HG02759 (cell line): ENCODE results near the gene PLD1.
"Not testable (repeated sequence)": the region's sequence is repeated elsewhere in the genome, so short reads cannot be mapped to it uniquely, and the experiment has no call there.

ENCODE experiments used
- ATAC-seq: cut with Tn5 transposase; IDR thresholded peaks from one replicate; pipeline ENCODE4 v1.9.1; 2021; ENCODE audit warnings: mild to moderate bottlenecking, moderate library complexity; ENCODE audit not compliant: unreplicated experiment

PLD1 gene

GRCh38 chr3:171626799-171627198 lies 183.5 kb downstream of the PLD1 start:
- ATAC-seq: not testable (repeated sequence)

- ATAC-seq: no peak
Measured at GRCh38 chr3:171622126-171622525, 188.2 kb downstream of the PLD1 start.

GRCh38 chr3:171620825-171621434 lies 189.4 kb downstream of the PLD1 start:
- ATAC-seq: no peak

- ATAC-seq: no peak
Measured at GRCh38 chr3:171616798-171617197, 193.5 kb downstream of the PLD1 start.

GRCh38 chr3:171615686-171616085 lies 194.6 kb downstream of the PLD1 start:
- ATAC-seq: no peak

GRCh38 chr3:171615281-171615680 lies 195.0 kb downstream of the PLD1 start:
- no peak for ATAC-seq

GRCh38 chr3:171614318-171614921 lies 195.9 kb downstream of the PLD1 start:
- no peak for ATAC-seq

- ATAC-seq: no peak
Measured at GRCh38 chr3:171607452-171607851, 202.8 kb downstream of the PLD1 start.

GRCh38 chr3:171606151-171606751 lies 204.0 kb downstream of the PLD1 start:
- ATAC-seq: no peak

- no peak for ATAC-seq
Measured at GRCh38 chr3:171604370-171604769, 205.9 kb downstream of the PLD1 start.

GRCh38 chr3:171602072-171602471 lies 208.2 kb downstream of the PLD1 start:
- ATAC-seq: no peak

- no peak for ATAC-seq
Measured at GRCh38 chr3:171600030-171600429, 210.3 kb downstream of the PLD1 start.

- ATAC-seq: no peak
Measured at GRCh38 chr3:171598990-171599389, 211.3 kb downstream of the PLD1 start.

GRCh38 chr3:171592786-171593185 lies 217.5 kb downstream of the PLD1 start:
- no peak for ATAC-seq

GRCh38 chr3:171591070-171591469 lies 219.2 kb downstream of the PLD1 start:
- ATAC-seq: no peak

- ATAC-seq: no peak
Measured at GRCh38 chr3:171586274-171586673, 224.0 kb downstream of the PLD1 start.

GRCh38 chr3:171585039-171585438 lies 225.2 kb downstream of the PLD1 start:
- ATAC-seq: no peak

- no peak for ATAC-seq
Measured at GRCh38 chr3:171584100-171584499, 226.2 kb downstream of the PLD1 start.

GRCh38 chr3:171574556-171575240 lies 235.6 kb downstream of the PLD1 start:
- no peak for ATAC-seq

GRCh38 chr3:171569571-171570132 lies 240.6 kb downstream of the PLD1 start:
- no peak for ATAC-seq

- ATAC-seq: no peak
Measured at GRCh38 chr3:171568766-171569165, 241.5 kb downstream of the PLD1 start.
